Measurements from ENCODE around the gene TAMALIN.

The TAMALIN gene

DNA sequence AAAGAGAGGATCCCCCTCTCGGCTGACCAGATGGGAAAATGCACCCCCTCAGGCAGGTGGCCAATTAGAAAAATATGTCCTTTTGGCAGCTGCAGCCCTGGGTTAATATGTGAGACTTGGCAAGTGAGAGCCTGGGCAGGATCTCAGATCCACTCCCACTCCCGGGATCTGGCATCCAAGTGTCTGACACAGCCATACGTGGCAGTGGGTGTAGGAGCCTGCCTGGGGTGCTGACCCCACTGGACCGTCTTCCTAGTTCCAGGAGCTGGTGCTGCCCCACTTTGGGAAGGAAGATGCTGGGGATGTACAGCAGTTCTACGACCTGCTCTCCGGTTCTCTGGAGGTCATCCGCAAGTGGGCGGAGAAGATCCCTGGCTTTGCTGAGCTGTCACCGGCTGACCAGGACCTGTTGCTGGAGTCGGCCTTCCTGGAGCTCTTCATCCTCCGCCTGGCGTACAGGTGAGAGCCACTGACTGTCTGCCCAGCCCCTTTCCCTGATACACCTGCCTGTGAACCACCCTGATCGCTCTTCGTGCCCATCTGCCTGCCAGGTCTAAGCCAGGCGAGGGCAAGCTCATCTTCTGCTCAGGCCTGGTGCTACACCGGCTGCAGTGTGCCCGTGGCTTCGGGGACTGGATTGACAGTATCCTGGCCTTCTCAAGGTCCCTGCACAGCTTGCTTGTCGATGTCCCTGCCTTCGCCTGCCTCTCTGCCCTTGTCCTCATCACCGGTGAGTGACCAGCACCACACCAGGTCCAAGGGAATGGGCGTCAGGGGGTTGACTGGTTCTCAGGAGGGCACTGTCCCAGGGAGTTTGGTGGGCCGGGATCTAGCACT lies 50.3 kb downstream of the TAMALIN start:
- DNase-seq, result no peak

DNA sequence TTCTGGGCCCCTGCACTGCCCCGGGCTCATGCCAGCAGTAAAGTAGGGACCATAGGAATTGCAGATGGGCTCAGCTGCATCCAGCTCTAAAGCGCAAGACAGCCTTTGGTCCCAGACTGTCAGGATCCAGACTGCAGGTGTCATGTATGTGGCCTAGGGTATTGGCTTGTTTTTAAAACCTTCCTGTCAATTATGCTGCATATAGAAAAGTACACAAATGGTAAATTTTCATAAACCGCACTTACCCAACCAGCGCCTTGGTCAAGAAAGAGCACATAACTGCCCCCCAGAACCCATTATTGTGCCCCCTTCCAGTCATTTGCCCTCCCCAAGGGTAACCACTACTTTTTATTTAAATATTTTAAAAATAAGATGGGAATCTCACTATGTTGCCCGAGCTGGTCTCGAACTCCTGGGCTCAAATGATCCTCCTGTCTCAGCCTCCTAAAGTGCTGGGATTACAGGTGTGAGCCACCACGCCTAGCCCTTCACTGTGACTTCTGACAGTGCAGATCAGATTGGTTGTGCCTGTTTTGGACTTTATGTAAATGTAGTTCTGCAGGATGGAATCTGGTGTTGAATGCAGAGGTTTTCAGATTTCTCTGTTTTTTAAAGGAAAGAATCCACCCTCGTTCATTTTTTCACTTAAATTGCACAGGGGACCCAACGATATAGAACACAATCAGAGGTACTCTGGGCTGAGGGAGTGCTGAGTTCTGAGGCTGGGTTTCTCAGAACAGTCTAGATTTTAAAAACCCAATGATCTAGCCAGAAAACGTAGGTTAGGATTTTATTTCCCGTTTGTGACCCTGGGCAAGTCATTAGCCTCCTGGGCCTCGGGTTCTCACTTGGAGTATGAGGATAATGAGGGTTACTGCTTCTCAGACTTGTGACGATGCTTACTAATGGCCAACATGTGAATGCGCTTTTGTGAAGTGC lies 51.2 kb downstream of the TAMALIN start:
- no peak for DNase-seq

DNA sequence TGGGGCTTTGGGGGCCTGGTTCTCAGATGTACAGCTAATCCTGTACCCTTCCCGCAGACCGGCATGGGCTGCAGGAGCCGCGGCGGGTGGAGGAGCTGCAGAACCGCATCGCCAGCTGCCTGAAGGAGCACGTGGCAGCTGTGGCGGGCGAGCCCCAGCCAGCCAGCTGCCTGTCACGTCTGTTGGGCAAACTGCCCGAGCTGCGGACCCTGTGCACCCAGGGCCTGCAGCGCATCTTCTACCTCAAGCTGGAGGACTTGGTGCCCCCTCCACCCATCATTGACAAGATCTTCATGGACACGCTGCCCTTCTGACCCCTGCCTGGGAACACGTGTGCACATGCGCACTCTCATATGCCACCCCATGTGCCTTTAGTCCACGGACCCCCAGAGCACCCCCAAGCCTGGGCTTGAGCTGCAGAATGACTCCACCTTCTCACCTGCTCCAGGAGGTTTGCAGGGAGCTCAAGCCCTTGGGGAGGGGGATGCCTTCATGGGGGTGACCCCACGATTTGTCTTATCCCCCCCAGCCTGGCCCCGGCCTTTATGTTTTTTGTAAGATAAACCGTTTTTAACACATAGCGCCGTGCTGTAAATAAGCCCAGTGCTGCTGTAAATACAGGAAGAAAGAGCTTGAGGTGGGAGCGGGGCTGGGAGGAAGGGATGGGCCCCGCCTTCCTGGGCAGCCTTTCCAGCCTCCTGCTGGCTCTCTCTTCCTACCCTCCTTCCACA lies 52.0 kb downstream of the TAMALIN start:
- DNase-seq, result no peak

DNA sequence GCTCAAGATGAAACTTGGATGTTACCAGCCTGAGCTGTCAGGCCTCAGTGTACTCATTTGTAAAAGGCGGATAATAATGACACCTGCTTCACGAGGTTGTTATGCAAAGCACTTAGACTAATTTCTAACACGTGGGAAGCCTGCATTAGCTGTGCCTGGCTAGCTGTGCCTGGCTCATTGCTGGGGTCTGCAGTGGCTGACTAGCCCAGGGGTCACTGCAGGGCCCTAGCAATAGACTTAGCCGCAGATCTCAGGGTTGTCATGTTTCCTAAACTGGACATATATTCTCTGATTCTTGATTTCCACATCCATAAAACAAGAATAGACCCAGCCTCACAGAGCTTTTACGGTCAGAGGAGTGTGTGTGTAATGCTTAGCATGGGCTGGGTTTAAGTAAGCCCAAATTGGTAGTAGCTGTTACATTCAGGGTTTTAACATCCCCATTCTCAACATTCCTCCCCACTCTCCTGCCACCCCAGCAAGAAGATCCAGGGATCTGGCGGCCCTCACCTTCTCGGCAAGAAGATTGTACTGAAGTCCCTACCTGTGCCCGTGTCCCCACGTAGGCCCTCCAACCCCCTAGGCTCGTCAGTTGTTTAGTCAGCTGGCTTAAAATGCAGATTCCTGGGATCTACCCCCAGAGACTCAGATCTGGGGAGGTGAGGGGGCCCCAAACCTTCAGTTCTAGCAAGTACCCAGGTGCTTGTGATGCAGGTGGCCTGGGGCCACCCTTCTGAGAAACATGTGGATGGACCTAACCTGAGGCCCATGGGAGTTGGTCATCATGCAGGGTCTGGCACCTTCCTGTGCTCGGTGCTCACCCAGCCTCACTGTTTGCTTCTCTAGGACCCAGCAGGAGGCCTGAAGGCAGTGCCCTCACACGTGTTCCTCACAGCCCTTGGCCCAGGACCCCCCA lies 53.1 kb downstream of the TAMALIN start:
- DNase-seq, result peak in 1 of 2 experiments; percentile 42

DNA sequence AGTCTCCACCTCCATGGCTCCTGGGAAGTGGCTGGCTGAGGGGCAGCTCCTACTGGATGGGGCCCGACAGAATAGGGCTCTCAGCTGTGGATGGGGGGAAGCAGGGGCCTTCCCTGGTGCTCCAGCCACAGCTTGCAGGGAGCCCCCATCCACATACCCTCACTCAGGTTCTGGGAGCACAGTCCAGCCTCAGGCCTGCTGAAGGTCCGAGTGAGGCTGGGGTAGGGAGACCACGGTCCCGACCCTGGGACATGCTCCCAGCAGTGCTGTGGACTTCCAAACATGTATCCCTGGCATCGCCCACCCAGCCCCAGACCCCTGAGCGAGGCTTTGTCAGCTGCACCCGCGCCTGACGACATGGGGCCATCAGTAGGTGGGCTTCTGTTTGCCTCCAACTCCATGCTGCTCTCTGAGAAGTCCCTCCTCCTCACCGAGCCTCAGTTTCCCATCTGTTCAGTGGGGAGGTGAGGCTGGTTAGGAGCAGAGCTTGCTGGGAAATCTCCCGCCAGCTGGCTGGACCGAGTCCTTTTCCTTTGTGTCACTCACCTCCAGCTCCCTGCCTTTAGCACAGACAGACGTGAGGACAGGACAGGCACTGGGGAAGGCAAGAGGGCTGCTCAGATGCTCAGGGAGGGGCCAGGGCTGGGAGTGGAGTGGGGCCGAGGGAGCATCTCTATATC lies 53.9 kb downstream of the TAMALIN start:
- DNase-seq, result peak; percentile 30 to 34

DNA sequence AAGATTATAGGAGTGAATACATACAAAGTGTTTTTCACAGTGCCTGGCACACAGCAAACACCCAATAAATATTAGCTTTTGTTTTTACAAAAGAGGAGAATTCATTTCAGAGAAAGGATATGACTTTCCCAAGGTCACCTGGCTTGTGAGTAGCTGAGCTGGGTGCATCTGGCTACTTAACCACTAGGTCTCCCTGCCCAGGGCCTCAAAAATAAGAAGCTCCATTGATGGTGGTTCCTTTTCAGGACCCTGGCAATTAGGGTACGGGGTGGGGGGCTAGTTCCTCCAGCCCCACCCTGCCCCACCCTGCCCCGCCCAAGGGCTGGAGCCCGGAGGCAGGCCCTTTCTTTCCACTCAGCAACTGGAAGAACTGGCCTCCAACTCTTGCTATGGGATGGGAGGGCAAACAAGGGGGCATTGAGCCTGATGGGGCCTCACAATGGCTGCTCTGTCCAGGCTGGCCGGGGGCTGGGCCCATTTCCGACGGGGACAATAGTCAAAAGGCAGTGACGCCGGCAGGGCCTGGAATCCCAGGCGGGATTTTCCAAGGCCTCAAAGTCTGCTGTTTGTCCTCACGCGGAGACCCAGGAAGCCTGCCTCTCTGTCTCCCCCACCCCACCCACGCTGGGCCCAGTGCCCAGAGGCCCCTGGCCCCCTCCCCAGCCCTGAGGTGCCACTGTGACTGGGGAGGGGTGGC lies 54.9 kb downstream of the TAMALIN start:
- no peak for DNase-seq

DNA sequence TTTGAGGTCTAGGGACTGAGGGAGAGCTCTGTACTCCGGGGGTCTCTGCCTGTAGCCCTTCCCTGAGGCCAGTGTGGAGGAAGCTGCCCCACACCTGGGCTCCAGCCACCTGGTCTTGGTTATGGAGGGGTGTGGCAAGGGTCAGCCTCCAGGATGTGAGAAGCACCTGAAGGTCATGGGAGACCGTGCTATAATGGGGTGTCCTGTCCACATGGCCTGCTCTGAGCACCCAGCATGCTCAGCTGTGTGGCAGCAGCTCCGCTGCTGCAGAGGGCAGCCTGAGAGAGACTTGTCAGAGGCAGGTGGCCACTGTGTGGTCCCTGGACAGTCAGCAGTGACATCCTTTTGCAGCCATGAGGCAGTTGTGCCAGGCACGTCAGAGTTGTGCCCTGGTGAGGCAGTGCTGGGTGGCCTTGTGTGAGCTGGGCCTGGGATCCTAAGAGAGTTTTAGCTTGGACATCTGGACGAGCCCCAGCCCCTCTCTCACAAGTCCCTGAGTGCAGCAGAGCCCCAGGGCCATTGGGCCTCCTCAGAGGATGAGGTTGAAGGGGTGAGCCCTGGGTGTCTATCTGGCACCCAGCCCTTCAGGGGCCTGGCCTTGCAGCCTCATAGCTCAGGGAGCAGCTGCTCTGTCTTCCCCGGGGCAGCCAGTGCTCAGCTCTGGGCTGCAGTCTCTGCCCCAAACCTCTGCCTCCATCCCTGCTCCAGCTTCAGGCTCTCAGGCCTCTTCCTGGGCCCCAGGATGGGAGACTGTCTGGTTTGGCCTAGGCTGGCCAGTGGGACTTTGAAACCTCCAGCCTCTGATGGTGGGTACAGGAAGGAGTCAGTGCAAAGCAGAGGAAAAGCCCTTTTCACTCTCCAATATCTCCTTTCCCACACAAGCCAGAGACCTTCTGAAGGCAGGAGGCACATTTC lies 55.7 kb downstream of the TAMALIN start:
- DNase-seq, result no peak

DNA sequence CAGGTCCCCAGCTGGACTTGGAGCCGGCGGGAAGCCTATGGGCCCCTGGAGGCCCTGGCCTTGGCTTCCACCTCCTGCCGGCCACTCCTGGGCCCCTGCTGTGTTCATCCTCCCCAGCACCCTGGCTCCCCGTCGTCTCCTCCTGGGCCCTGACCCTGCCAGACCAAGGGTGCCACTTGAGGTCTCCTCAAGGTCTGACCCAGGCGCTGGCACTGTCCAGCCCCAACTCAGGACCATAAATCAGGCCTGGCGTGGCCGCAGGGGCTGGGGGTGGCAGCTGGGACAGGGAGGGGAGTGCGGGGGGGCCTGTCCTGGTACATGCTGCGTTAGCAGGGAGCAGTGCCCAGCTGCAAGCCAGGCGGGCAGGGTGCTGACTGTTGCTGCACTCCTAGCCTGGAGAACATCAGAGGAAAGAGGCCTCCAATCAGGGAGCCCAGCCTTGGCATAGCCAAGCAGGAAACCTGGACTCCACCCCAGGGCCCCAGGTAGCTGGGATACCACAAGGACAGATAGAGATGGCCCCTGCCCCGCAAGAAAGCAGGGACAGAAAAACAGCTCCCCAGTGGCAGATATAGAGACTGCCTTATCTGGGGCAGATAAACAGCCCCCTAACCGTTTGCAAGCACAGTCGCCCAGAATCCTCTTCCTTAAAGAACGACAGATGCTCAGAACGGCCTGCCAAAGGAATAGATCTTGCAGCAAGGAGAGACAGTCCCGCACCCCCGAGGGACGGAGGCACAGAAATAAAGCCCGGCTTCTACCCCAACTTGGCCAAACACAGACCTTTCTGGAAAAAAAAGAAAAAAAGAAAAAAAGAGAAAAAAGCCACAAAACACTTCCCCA lies 56.6 kb downstream of the TAMALIN start:
- no peak for DNase-seq

DNA sequence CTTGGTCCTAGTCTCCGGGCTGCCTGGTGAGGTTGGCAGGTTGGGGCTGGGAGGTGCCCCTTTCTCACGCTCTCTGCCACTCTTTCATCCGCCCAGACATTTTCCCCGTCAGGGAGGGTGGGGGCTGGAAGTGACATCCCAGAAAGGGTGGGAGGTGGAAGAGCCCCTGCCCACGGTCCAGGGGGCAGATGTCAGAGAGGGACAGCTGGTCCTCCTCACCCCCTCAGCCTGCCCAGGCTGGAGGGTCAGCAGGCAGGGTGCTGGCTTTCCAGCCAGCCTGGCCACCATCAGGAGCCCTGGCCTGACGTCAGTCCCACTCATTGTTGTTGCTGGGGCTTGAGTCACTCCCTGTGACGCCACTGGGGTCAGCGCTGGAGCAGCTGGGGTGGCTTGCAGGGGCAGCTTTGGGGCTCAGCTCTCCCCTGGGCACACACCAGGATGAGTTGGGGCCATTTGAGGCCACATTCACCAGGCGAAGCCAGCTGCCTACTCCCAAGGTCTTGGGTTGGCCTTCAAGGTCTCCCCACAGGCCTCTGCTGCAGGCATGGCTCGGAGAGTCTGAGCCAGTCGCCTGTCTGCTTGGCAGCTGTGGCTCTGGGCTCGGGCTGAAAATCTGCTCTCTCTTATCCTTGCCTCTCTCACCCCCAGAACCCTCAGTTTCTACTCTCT lies 57.4 kb downstream of the TAMALIN start:
- no peak for DNase-seq

Data from activated CD4-positive, alpha-beta T cell treated with anti-CD3 and anti-CD28 coated beads, Interleukin-2, amount 50 U/mL, for 4 hours (primary cell).